ENCODE data around the gene DCUN1D3. TPM values are rescaled to one million over a fixed set of nuclear protein-coding genes. Genes with fewer than 3 reads are reported as not detected.

Gene DCUN1D3
- total RNA-seq, 1 experiment from 2014 or later = 16.1 TPM

DNA sequence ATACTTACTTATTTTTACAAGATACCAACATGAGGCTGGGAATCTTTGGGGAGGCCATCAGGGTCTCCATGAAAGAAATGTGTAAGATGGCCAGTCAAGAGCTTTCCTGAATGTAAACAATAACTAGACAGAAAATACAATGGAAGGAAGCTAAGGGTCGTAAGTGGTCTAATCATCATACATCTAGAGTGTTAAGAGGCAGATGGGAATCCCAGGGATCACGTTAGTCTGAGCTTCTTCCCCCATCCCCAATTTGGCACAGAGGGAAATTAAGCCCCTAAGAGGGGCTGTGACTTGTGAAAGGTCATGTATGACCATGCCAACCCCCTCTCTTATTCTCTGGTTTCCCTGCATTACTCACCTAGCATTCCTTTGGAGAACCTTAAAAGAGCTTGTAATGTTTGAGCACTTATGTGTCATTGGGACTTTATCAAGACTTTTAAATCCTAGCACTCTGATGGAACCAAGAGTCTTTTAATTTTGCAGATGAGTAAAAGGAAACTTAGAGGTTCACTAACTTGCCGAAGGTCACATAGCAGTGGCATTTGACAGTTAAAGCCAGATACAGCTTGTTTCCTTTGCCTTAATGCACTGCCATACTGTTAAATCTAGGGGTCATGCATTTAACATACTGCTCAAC, 46.1 kb downstream of the DCUN1D3 start:
- no peaks in the 10 kb centered on the region for H4K20me1 ChIP-seq (ENCODE audit: control insufficient read depth, insufficient read depth, insufficient read length)
- no peaks in the 10 kb centered on the region for H3K79me1 ChIP-seq (ENCODE audit: insufficient read depth, low read depth, low read length, poor library complexity, severe bottlenecking)
- no peak overlapping the region for H4K8ac ChIP-seq (replicated peaks; ENCODE audit: insufficient read length, low read depth, low read length)
- H2BK5ac ChIP-seq (ENCODE audit: insufficient read length, low read length) = no peak overlapping the region
- H3K9me3 Mint-ChIP-seq = no peaks in the 10 kb centered on the region
- H3K27ac ChIP-seq (ENCODE audit: insufficient read length, low read depth, low read length) = no peak overlapping the region
- H3K56ac ChIP-seq (ENCODE audit: insufficient read length, low read depth, low read length) = no peak overlapping the region
- no peak overlapping the region for H2BK120ac ChIP-seq (ENCODE audit: low read depth, low read length, poor library complexity, severe bottlenecking)
- H3K23ac ChIP-seq (ENCODE audit: insufficient read length, low read depth, low read length) = no peak overlapping the region
- no peak overlapping the region for H4K5ac ChIP-seq (ENCODE audit: insufficient read length, low read depth, low read length)
- no peaks in the 10 kb centered on the region for H3K23me2 ChIP-seq (ENCODE audit: insufficient read length, low read depth, low read length, poor library complexity, severe bottlenecking)
- H3K4me1 ChIP-seq (ENCODE audit: insufficient read depth, low read length) = no peaks in the 10 kb centered on the region; the same call in 1 of the 2 replicates
- DNase-seq = no peak
- no peaks in the 10 kb centered on the region for H3K27me3 Mint-ChIP-seq (ENCODE audit: low read depth)
- no peak overlapping the region for H3T11ph ChIP-seq (ENCODE audit: low read length)
- H3K18ac ChIP-seq (ENCODE audit: insufficient read length, low read depth, low read length) = no peak overlapping the region
- peak overlapping the region in 1 of 3 experiments; percentile 25; a peak in 1 of 7 replicates for H3K27ac Mint-ChIP-seq
- H3K4me2 ChIP-seq (ENCODE audit: insufficient read depth, insufficient read length, low read length) = no peak overlapping the region
- TF ChIP-seq, protein P1, sequence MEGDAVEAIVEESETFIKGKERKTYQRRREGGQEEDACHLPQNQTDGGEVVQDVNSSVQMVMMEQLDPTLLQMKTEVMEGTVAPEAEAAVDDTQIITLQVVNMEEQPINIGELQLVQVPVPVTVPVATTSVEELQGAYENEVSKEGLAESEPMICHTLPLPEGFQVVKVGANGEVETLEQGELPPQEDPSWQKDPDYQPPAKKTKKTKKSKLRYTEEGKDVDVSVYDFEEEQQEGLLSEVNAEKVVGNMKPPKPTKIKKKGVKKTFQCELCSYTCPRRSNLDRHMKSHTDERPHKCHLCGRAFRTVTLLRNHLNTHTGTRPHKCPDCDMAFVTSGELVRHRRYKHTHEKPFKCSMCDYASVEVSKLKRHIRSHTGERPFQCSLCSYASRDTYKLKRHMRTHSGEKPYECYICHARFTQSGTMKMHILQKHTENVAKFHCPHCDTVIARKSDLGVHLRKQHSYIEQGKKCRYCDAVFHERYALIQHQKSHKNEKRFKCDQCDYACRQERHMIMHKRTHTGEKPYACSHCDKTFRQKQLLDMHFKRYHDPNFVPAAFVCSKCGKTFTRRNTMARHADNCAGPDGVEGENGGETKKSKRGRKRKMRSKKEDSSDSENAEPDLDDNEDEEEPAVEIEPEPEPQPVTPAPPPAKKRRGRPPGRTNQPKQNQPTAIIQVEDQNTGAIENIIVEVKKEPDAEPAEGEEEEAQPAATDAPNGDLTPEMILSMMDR (conservative IDR thresholded peaks at IDR 0.05) = no peak
- no peaks in the 10 kb centered on the region; the same call in 1 of the 2 replicates for H3K27me3 ChIP-seq (ENCODE audit: insufficient read depth, low read length)
- no peak overlapping the region for H2BK20ac ChIP-seq (ENCODE audit: low read depth, low read length, poor library complexity, severe bottlenecking)
- no CpG with 5 or more reads among the region's 3 CpGs for WGBS (ENCODE audit: extremely low coverage, insufficient read length, low lambda C conversion rate)
- H3K4ac ChIP-seq (ENCODE audit: low read depth, low read length) = no peak overlapping the region
- peaks cover 14 to 17% of the 10 kb centered on the region in 2 experiments for H3K4me1 Mint-ChIP-seq
- no peak overlapping the region for H2AK5ac ChIP-seq (ENCODE audit: insufficient read length, low read length)
- no peak overlapping the region for H4K91ac ChIP-seq (ENCODE audit: insufficient read length, low read depth, low read length)
- H3K36me3 Mint-ChIP-seq (ENCODE audit: insufficient read depth in 1 of 3, low read depth in 3 of 3) = peaks cover 4 to 14% (median 6%) of the 10 kb centered on the region in 3 experiments; a peak in 3 of 7 replicates
- H3K9ac ChIP-seq (ENCODE audit: extremely low read depth, insufficient read length, low read length) = no peak overlapping the region
- H2BK15ac ChIP-seq (ENCODE audit: low read depth, low read length) = no peak overlapping the region
- H3K9me3 ChIP-seq (ENCODE audit: control insufficient read depth, low read depth, low read length) = no peaks in the 10 kb centered on the region
- H3K79me2 ChIP-seq (ENCODE audit: insufficient read depth, low read length) = no peaks in the 10 kb centered on the region
- H3K4me3 Mint-ChIP-seq = no peak overlapping the region
- no peak overlapping the region for H2BK12ac ChIP-seq (ENCODE audit: insufficient read length, low read depth, low read length)
- H2AFZ ChIP-seq (ENCODE audit: low read length) = no peak overlapping the region
- H3K14ac ChIP-seq (ENCODE audit: insufficient read depth, low read length) = no peak overlapping the region
